H9 (cell line): ENCODE data around the gene CACNB4. TPM values are rescaled to one million over a fixed set of nuclear protein-coding genes. Genes with fewer than 3 reads are reported as not detected.
A peak's percentile ranks its signal among the peaks of the same experiment; 100 is the strongest.

ENCODE experiments used
- DNase-seq: peaks from one replicate; pipeline ENCODE4 v3.0.0-alpha.2; 2017
- H2AFZ ChIP-seq: one replicate; pipeline ENCODE4 v1.6.1; 2013; ENCODE audit warnings: mild to moderate bottlenecking, low read length, control low read depth, moderate library complexity
- H2AK5ac ChIP-seq: 2 replicates; pipeline ENCODE4 v1.6.1; 2013; ENCODE audit warnings: low read length, control low read depth, mixed read lengths; ENCODE audit not compliant: insufficient read length
- H2BK120ac ChIP-seq: one replicate; pipeline ENCODE4 v1.6.1; 2013; ENCODE audit warnings: low read depth, mild to moderate bottlenecking, low read length, control low read depth, inconsistent platforms; ENCODE audit not compliant: poor library complexity, severe bottlenecking
- H2BK12ac ChIP-seq: 2 replicates; pipeline ENCODE4 v1.6.1; 2013; ENCODE audit warnings: low read length, control low read depth, mixed read lengths, low read depth; ENCODE audit not compliant: insufficient read length
- H2BK15ac ChIP-seq: 2 replicates; pipeline ENCODE4 v1.6.1; 2013; ENCODE audit warnings: low read depth, low read length, control low read depth
- H2BK20ac ChIP-seq: one replicate; pipeline ENCODE4 v1.6.1; 2013; ENCODE audit warnings: low read depth, mild to moderate bottlenecking, low read length, control low read depth, inconsistent platforms; ENCODE audit not compliant: poor library complexity, severe bottlenecking
- H2BK5ac ChIP-seq: 2 replicates; pipeline ENCODE4 v1.6.1; 2013; ENCODE audit warnings: low read length, control low read depth, mixed read lengths; ENCODE audit not compliant: insufficient read length
- H3K14ac ChIP-seq: 2 replicates; pipeline ENCODE4 v1.6.1; 2013; ENCODE audit warnings: low read length, control low read depth; ENCODE audit not compliant: insufficient read depth
- H3K18ac ChIP-seq: 2 replicates; pipeline ENCODE4 v1.6.1; 2013; ENCODE audit warnings: low read depth, mild to moderate bottlenecking, mixed read lengths, low read length, control low read depth; ENCODE audit not compliant: insufficient read length
- H3K23ac ChIP-seq: 2 replicates; pipeline ENCODE4 v1.6.1; 2013; ENCODE audit warnings: low read length, control low read depth, mixed read lengths, low read depth; ENCODE audit not compliant: insufficient read length
- H3K23me2 ChIP-seq: 2 replicates; pipeline ENCODE4 v1.6.1; 2013; ENCODE audit warnings: low read depth, mild to moderate bottlenecking, mixed read lengths, low read length, control low read depth; ENCODE audit not compliant: insufficient read length, poor library complexity, severe bottlenecking
- H3K27ac ChIP-seq: 2 replicates; pipeline ENCODE4 v1.5.1; 2013; ENCODE audit warnings: low read length, control low read depth, mixed read lengths, low read depth; ENCODE audit not compliant: insufficient read length
- H3K27me3 ChIP-seq: 2 replicates; pipeline ENCODE4 v1.6.1; 2013; ENCODE audit warnings: low read length, control low read depth, inconsistent platforms; ENCODE audit not compliant: insufficient read depth
- H3K4ac ChIP-seq: 2 replicates; pipeline ENCODE4 v1.6.1; 2013; ENCODE audit warnings: low read depth, mild to moderate bottlenecking, control low read depth, inconsistent platforms, low read length, moderate library complexity
- H3K4me1 ChIP-seq: 2 replicates; pipeline ENCODE4 v1.6.1; 2013; ENCODE audit warnings: low read length, control low read depth, inconsistent platforms; ENCODE audit not compliant: insufficient read depth
- H3K4me2 ChIP-seq: 2 replicates; pipeline ENCODE4 v1.6.1; 2013; ENCODE audit warnings: low read length, control low read depth, mixed read lengths; ENCODE audit not compliant: insufficient read length, insufficient read depth
- H3K56ac ChIP-seq: 2 replicates; pipeline ENCODE4 v1.6.1; 2013; ENCODE audit warnings: low read depth, mild to moderate bottlenecking, mixed read lengths, low read length, control low read depth; ENCODE audit not compliant: insufficient read length
- H3K79me1 ChIP-seq: 2 replicates; pipeline ENCODE4 v1.6.1; 2013; ENCODE audit warnings: low read depth, mild to moderate bottlenecking, moderate library complexity, low read length, control low read depth, inconsistent platforms; ENCODE audit not compliant: insufficient read depth, poor library complexity, severe bottlenecking
- H3K79me2 ChIP-seq: 2 replicates; pipeline ENCODE4 v1.6.1; 2013; ENCODE audit warnings: low read length, control low read depth, inconsistent platforms; ENCODE audit not compliant: insufficient read depth
- H3K9ac ChIP-seq: 2 replicates; pipeline ENCODE4 v1.6.1; 2013; ENCODE audit warnings: low read length, control low read depth, mixed read lengths; ENCODE audit not compliant: insufficient read length; ENCODE audit errors: extremely low read depth
- H3K9me3 ChIP-seq: one replicate; pipeline ENCODE4 v1.6.1; 2013; ENCODE audit warnings: low read depth, low read length, inconsistent platforms; ENCODE audit not compliant: control insufficient read depth
- H3T11ph ChIP-seq: one replicate; pipeline ENCODE4 v1.6.1; 2013; ENCODE audit warnings: mild to moderate bottlenecking, low read length, control low read depth, inconsistent platforms
- H4K20me1 ChIP-seq: one replicate; pipeline ENCODE4 v1.6.1; 2013; ENCODE audit not compliant: control insufficient read depth, insufficient read length, insufficient read depth
- H4K5ac ChIP-seq: 2 replicates; pipeline ENCODE4 v1.6.1; 2013; ENCODE audit warnings: low read depth, mild to moderate bottlenecking, mixed read lengths, low read length, control low read depth; ENCODE audit not compliant: insufficient read length
- H4K8ac ChIP-seq: replicated peaks from 2 replicates; pipeline ENCODE4 v1.6.1; 2013; ENCODE audit warnings: low read length, control low read depth, mixed read lengths, low read depth; ENCODE audit not compliant: insufficient read length
- H4K91ac ChIP-seq: 2 replicates; pipeline ENCODE4 v1.6.1; 2013; ENCODE audit warnings: low read depth, mild to moderate bottlenecking, moderate library complexity, mixed read lengths, low read length, control low read depth; ENCODE audit not compliant: insufficient read length
- H3K27ac Mint-ChIP-seq, 3 experiments: 2 replicates in 2 of 3; 3 replicates in 1 of 3; pipeline ENCODE4 v1.8.0; 2020 to 2021; ENCODE audit warnings: mixed read lengths in 3 of 3, mild to moderate bottlenecking in 1 of 3, moderate library complexity in 1 of 3
- H3K27me3 Mint-ChIP-seq: 2 replicates; pipeline ENCODE4 v1.8.0; 2021; ENCODE audit warnings: low read depth, mild to moderate bottlenecking, moderate library complexity, mixed read lengths
- H3K36me3 Mint-ChIP-seq, 3 experiments: 2 replicates in 2 of 3; 3 replicates in 1 of 3; pipeline ENCODE4 v1.8.0; 2020 to 2021; ENCODE audit warnings: low read depth in 3 of 3, mixed read lengths in 3 of 3; ENCODE audit not compliant: insufficient read depth in 1 of 3
- H3K4me1 Mint-ChIP-seq, 2 experiments: 2 replicates each; pipeline ENCODE4 v1.8.0; 2020; ENCODE audit warnings: mixed read lengths in 2 of 2
- H3K4me3 Mint-ChIP-seq, 2 experiments: 2 replicates in 1 of 2; 3 replicates in 1 of 2; pipeline ENCODE4 v1.8.0; 2020 to 2021; ENCODE audit warnings: mild to moderate bottlenecking in 2 of 2, mixed read lengths in 2 of 2, moderate library complexity in 1 of 2
- H3K9me3 Mint-ChIP-seq, 2 experiments: 2 replicates in 1 of 2; 3 replicates in 1 of 2; pipeline ENCODE4 v1.8.0; 2020; ENCODE audit warnings: mild to moderate bottlenecking in 2 of 2, mixed read lengths in 2 of 2, moderate library complexity in 1 of 2
- CTCF ChIP-seq: fragments of 200-600 bp; sonication (generic); conservative IDR thresholded peaks from 3 replicates; pipeline ENCODE4 v1.8.0; 2021; ENCODE audit warnings: antibody characterized with exemption, mild to moderate bottlenecking
- WGBS: extraction: QIAGEN DNeasy Blood & Tissue Kit; methylation state at CpG from one replicate; pipeline ENCODE4 v1.1.7; 2013; ENCODE audit warnings: missing lambda C conversion rate, low lambda C conversion rate, mixed read lengths; ENCODE audit not compliant: insufficient read length; ENCODE audit errors: extremely low coverage; 5-methylcytosine and 5-hydroxymethylcytosine counted together
- long read RNA-seq: library from polyadenylated mRNA; unstranded; transcript quantifications from one replicate; pipeline ENCODE4 v2.0.0, GENCODE V29; 2020
- total RNA-seq: library from RNA; stranded (reverse); gene quantifications from 2 replicates; pipeline ENCODE4 v1.2.1, GENCODE V29; 2021

The CACNB4 gene
- 1.4 and 1.5 TPM in 2 replicates for total RNA-seq
- long read RNA-seq, partial matches to known transcripts: 1 of 2 reads
- long read RNA-seq, other reads (novel, unspliced or antisense): 1 of 2 reads

- Histone ChIP-seq H2BK15ac (no peak within 1 kb of the TSS), H3K4me1 (peaks cover 3% of the 10 kb centered on the region; the same call in 1 of the 2 replicates), H3K9me3 (no peaks in the 10 kb centered on the region), H3K56ac (no peak within 1 kb of the TSS), H3K23me2 (peaks cover 10% of the 10 kb centered on the region), H3K14ac (peak within 1 kb of the TSS; percentile 76; the same call in 1 of the 2 replicates), H2BK20ac (no peak within 1 kb of the TSS), H2BK12ac (no peak within 1 kb of the TSS), H3K4me2 (peak within 1 kb of the TSS; percentile 98), H4K20me1 (no peaks in the 10 kb centered on the region), H4K5ac (no peak within 1 kb of the TSS), H3K23ac (no peak within 1 kb of the TSS), H3K18ac (peak within 1 kb of the TSS; percentile 0), H3K27ac (no peak within 1 kb of the TSS), H4K91ac (no peak within 1 kb of the TSS), H3K27me3 (peaks cover 28% of the 10 kb centered on the region; the same call in 1 of the 2 replicates), H2AFZ (peak within 1 kb of the TSS; percentile 3), H2BK120ac (no peak within 1 kb of the TSS), H3K4ac (no peak within 1 kb of the TSS), H3K79me2 (no peaks in the 10 kb centered on the region), H3K79me1 (no peaks in the 10 kb centered on the region), H4K8ac (no peak within 1 kb of the TSS), H3K9ac (peak within 1 kb of the TSS; percentile 47), H2BK5ac (no peak within 1 kb of the TSS), H2AK5ac (no peak within 1 kb of the TSS), H3T11ph (no peak within 1 kb of the TSS)
- peaks cover 16% of the 10 kb centered on the region in 2 experiments for H3K4me1 Mint-ChIP-seq
- H3K9me3 Mint-ChIP-seq: no peaks in the 10 kb centered on the region; a peak in 1 of 5 replicates
- no peaks in the 10 kb centered on the region; a peak in 1 of 7 replicates for H3K36me3 Mint-ChIP-seq
- peak within 1 kb of the TSS in 1 of 3 experiments; percentile 42; a peak in 2 of 7 replicates for H3K27ac Mint-ChIP-seq
- H3K4me3 Mint-ChIP-seq: peak within 1 kb of the TSS; percentile 75 to 96
- peak; percentile 75 for DNase-seq
- peaks cover 81% of the 10 kb centered on the region for H3K27me3 Mint-ChIP-seq
- WGBS: no CpG with 5 or more reads among the region's 73 CpGs
- TF ChIP-seq CTCF: no peak
These were observed at the start of gene CACNB4 for GRCh38 chr2:152098496-152099366. Gene CACNB4, minus strand, starts transcription at chr2:152099044.
